ENCODE measurements around the gene CNTN5.

DNA sequence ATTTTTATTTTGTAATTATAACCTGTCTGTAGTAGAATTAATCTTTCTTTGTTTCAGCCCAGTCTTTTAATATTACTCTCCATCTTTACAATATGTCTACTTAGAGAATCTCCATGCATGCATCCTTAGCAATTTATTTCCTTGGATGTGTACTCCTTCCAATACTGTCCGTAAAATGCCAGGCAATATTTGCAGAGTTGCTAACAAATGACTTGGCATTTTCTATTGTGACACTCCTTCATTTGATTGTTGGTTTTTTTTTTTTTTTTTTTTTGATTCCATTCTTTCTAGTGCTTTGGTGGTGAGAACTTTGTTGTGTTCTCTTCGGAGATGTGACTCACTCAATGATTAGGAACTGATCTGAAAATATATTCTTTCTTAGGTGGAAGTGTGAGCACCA, 220.3 kb downstream of the CNTN5 start:
- TF ChIP-seq, protein P1, sequence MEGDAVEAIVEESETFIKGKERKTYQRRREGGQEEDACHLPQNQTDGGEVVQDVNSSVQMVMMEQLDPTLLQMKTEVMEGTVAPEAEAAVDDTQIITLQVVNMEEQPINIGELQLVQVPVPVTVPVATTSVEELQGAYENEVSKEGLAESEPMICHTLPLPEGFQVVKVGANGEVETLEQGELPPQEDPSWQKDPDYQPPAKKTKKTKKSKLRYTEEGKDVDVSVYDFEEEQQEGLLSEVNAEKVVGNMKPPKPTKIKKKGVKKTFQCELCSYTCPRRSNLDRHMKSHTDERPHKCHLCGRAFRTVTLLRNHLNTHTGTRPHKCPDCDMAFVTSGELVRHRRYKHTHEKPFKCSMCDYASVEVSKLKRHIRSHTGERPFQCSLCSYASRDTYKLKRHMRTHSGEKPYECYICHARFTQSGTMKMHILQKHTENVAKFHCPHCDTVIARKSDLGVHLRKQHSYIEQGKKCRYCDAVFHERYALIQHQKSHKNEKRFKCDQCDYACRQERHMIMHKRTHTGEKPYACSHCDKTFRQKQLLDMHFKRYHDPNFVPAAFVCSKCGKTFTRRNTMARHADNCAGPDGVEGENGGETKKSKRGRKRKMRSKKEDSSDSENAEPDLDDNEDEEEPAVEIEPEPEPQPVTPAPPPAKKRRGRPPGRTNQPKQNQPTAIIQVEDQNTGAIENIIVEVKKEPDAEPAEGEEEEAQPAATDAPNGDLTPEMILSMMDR (IDR thresholded peaks at IDR 0.05), result no peak
- no peak for TF ChIP-seq POLR2A (IDR thresholded peaks at IDR 0.05)

Measured in suprapubic skin (tissue), 3 donors.